HEK293 (cell line): ENCODE data around the gene CSMD2.

Experiments
- CTCF ChIA-PET: fragments of 350-600 bp; formaldehyde crosslinking; extraction: SDS; loops from one replicate; lab custom pipeline; 2021; ENCODE audit warnings: antibody characterized with exemption; lab: Yijun Ruan, JAX
- POLR2A ChIA-PET: fragments of 300-600 bp; formaldehyde crosslinking; extraction: SDS; loops from one replicate; lab custom pipeline; 2020; ENCODE audit warnings: antibody characterized with exemption, inconsistent platforms; lab: Yijun Ruan, JAX
- H3K27ac ChIP-seq: fragments of 200-500 bp; sonication (Bioruptor generic); 2 replicates; pipeline ENCODE4 v1.5.1; 2014; ENCODE audit warnings: low read depth, low read length, control low read depth, inconsistent platforms; ENCODE audit errors: extremely low read depth
- H3K36me3 ChIP-seq, 2 experiments: fragments of 200-500 bp in 1 of 2; sonication (Bioruptor generic) in 1 of 2; 1 replicate in 1 of 2; 2 replicates in 1 of 2; pipeline ENCODE4 v1.5.1; 2014 to 2017; ENCODE audit warnings: inconsistent platforms in 2 of 2, low read length in 2 of 2; ENCODE audit not compliant: control insufficient read depth in 2 of 2, insufficient read depth in 1 of 2
- H3K4me1 ChIP-seq: fragments of 200-500 bp; sonication (Bioruptor generic); 2 replicates; pipeline ENCODE4 v1.5.1; 2014; ENCODE audit warnings: mild to moderate bottlenecking, low read length, inconsistent platforms; ENCODE audit not compliant: control insufficient read depth, insufficient read depth
- H3K4me3 ChIP-seq: 2 replicates; pipeline ENCODE4 v1.5.1; 2011; ENCODE audit warnings: low read depth, mild to moderate bottlenecking, control low read depth, low read length, moderate library complexity
- H3K9me3 ChIP-seq: fragments of 200-500 bp; sonication (Bioruptor generic); 2 replicates; pipeline ENCODE4 v1.5.1; 2014; ENCODE audit warnings: low read depth, low read length, inconsistent platforms; ENCODE audit not compliant: control insufficient read depth, insufficient read depth
- AEBP2 ChIP-seq: fragments of 450-650 bp; formaldehyde crosslinking; IDR thresholded peaks from 2 replicates; pipeline ENCODE4 v1.5.1; 2016; ENCODE audit warnings: missing biosample characterization, missing genetic modification characterization, borderline replicate concordance
- EGR2 ChIP-seq: fragments of 450-650 bp; formaldehyde crosslinking; IDR thresholded peaks from 2 replicates; pipeline ENCODE4 v1.5.1; 2016; ENCODE audit warnings: low read depth, missing biosample characterization, missing genetic modification characterization
- HOXA7 ChIP-seq: sonication (generic); formaldehyde crosslinking; IDR thresholded peaks from 2 replicates; pipeline ENCODE4 v1.8.1; 2022; ENCODE audit warnings: missing genetic modification reagents, borderline replicate concordance
- MYNN ChIP-seq: fragments of 450-650 bp; formaldehyde crosslinking; IDR thresholded peaks from 2 replicates; pipeline ENCODE4 v1.5.1; 2016; ENCODE audit warnings: missing biosample characterization, missing genetic modification characterization, borderline replicate concordance
- PRDM1 ChIP-seq: fragments of 450-650 bp; formaldehyde crosslinking; IDR thresholded peaks from 2 replicates; pipeline ENCODE4; 2016; ENCODE audit warnings: missing biosample characterization, missing genetic modification characterization
- ZBTB6 ChIP-seq: fragments of 450-650 bp; formaldehyde crosslinking; IDR thresholded peaks from 2 replicates; pipeline ENCODE4 v1.5.1; 2017; ENCODE audit warnings: missing biosample characterization, missing genetic modification characterization
- ZNF138 ChIP-seq: fragments of 450-650 bp; formaldehyde crosslinking; IDR thresholded peaks from 2 replicates; pipeline ENCODE4 v1.5.1; 2016; ENCODE audit warnings: missing biosample characterization, missing genetic modification characterization, borderline replicate concordance
- ZNF16 ChIP-seq: fragments of 450-650 bp; formaldehyde crosslinking; IDR thresholded peaks from 2 replicates; pipeline ENCODE4 v1.5.1; 2016; ENCODE audit warnings: low read depth, missing biosample characterization, missing genetic modification characterization
- ZNF280D ChIP-seq: fragments of 450-650 bp; formaldehyde crosslinking; IDR thresholded peaks from 2 replicates; pipeline ENCODE4 v1.5.1; 2016; ENCODE audit warnings: missing biosample characterization, missing genetic modification characterization
- ZNF335 ChIP-seq: fragments of 450-650 bp; formaldehyde crosslinking; conservative IDR thresholded peaks from 2 replicates; pipeline ENCODE4 v1.5.1; 2016; ENCODE audit warnings: missing biosample characterization, missing genetic modification characterization
- ZNF473 ChIP-seq: fragments of 450-650 bp; formaldehyde crosslinking; IDR thresholded peaks from 2 replicates; pipeline ENCODE4 v1.5.1; 2017; ENCODE audit warnings: missing biosample characterization, missing genetic modification characterization
- ZNF513 ChIP-seq: fragments of 450-650 bp; IDR thresholded peaks from 2 replicates; pipeline ENCODE4 v1.5.1; 2018; ENCODE audit warnings: missing biosample characterization, missing genetic modification characterization
- ZNF518A ChIP-seq: fragments of 450-650 bp; formaldehyde crosslinking; conservative IDR thresholded peaks from 2 replicates; pipeline ENCODE4 v1.5.1; 2016; ENCODE audit warnings: low read depth, missing biosample characterization, missing genetic modification characterization
- ZNF521 ChIP-seq: fragments of 450-650 bp; formaldehyde crosslinking; IDR thresholded peaks from 2 replicates; pipeline ENCODE4 v1.5.1; 2017; ENCODE audit warnings: missing biosample characterization, mild to moderate bottlenecking, missing genetic modification characterization
- ZNF529 ChIP-seq: fragments of 450-650 bp; formaldehyde crosslinking; IDR thresholded peaks from 2 replicates; pipeline ENCODE4 v1.5.1; 2017; ENCODE audit warnings: missing genetic modification characterization, missing biosample characterization; ENCODE audit not compliant: insufficient replicate concordance

Gene CSMD2

GRCh38 chr1:33527934-33528333, 637.1 kb downstream of the CSMD2 start:
- no peak overlapping the region for H3K4me3 ChIP-seq
- POLR2A ChIA-PET: no interaction called here
- no peaks in the 10 kb centered on the region for H3K9me3 ChIP-seq
- TF ChIP-seq ZNF16 (tag by site-specific recombination) (no peak), ZNF280D (no peak), ZNF138 (tag by site-specific recombination) (no peak), ZNF518A (tag by site-specific recombination) (no peak), ZNF529 (tag by site-specific recombination) (no peak), HOXA7 (no peak), ZNF335 (tag by site-specific recombination) (no peak), ZNF473 (no peak)
- TF ChIP-seq, all 188 proteins: peak for 0
- Histone ChIP-seq H3K4me1 (no peaks in the 10 kb centered on the region), H3K36me3 (no peaks in the 10 kb centered on the region), H3K27ac (no peak overlapping the region)
- CTCF ChIA-PET: no interaction called here

GRCh38 chr1:33524586-33524985, 640.4 kb downstream of the CSMD2 start:
- no peak overlapping the region for H3K4me3 ChIP-seq
- no peaks in the 10 kb centered on the region for H3K4me1 ChIP-seq
- no peak overlapping the region for H3K27ac ChIP-seq
- no peaks in the 10 kb centered on the region for H3K9me3 ChIP-seq
- TF ChIP-seq MYNN (tag by site-specific recombination): no peak
- no peak for TF ChIP-seq ZNF521
- no peak for TF ChIP-seq ZBTB6
- TF ChIP-seq AEBP2 (tag by site-specific recombination): no peak
- TF ChIP-seq ZNF513 (tag by site-specific recombination): no peak
- TF ChIP-seq EGR2 (tag by site-specific recombination): no peak
- no peak for TF ChIP-seq PRDM1 (tag by site-specific recombination)
- H3K36me3 ChIP-seq: no peaks in the 10 kb centered on the region
- ChIA-PET POLR2A (no interaction called here), CTCF (no interaction called here)
